CD1c-positive myeloid dendritic cell (primary cell): ENCODE measurements around the gene TM7SF3.
"Not testable (repeated sequence)": the region's sequence is repeated elsewhere in the genome, so short reads cannot be mapped to it uniquely, and the experiment has no call there.

Source experiments
- DNase-seq: peaks from one replicate; pipeline ENCODE4 v3.0.0-alpha.2; 2016; ENCODE audit errors: extremely low spot score

Gene TM7SF3, protein sequence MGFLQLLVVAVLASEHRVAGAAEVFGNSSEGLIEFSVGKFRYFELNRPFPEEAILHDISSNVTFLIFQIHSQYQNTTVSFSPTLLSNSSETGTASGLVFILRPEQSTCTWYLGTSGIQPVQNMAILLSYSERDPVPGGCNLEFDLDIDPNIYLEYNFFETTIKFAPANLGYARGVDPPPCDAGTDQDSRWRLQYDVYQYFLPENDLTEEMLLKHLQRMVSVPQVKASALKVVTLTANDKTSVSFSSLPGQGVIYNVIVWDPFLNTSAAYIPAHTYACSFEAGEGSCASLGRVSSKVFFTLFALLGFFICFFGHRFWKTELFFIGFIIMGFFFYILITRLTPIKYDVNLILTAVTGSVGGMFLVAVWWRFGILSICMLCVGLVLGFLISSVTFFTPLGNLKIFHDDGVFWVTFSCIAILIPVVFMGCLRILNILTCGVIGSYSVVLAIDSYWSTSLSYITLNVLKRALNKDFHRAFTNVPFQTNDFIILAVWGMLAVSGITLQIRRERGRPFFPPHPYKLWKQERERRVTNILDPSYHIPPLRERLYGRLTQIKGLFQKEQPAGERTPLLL

DNA sequence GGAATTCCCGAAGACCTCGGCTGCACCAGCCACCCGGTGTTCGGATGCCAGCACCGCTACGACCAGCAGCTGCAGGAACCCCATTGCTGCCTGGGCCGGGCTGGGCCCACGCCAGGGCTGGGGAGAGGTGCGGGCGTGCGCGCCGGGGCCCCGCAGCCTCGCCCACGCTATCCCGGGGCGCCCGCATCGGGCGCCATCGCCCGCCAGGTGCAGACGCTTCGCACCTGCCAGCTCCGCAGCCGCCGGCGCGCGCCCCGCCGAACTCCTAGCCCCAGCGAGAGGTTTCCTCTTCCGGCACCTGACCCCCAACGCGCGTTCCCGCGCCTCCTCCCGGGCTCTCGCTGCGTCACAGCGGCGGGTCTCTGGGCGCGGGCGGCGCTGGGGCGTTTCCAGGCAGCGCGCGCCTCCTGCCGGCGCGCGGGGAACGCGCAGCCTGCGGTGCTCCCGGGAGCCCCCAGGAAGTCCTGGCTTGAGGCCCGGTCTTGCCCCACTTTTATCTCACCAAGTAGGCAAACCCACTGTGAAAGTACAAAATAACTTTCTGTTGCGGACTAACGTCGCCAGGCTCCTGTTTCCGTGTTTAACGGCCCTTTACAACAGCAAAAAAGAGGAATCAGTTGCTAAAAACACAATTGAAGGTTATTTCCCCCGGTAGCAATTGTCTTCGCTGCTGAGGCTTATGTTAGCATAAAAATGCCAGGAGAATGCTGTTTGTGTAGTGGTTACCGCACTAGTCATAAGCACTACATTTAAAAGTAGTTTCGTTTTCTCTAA, at the start of gene TM7SF3:
TM7SF3 (minus strand) TSS at position 300 of the 774 bp plus-strand sequence; CDS start at position 84, 216 bp downstream.
- peak; percentile 98 for DNase-seq

DNA sequence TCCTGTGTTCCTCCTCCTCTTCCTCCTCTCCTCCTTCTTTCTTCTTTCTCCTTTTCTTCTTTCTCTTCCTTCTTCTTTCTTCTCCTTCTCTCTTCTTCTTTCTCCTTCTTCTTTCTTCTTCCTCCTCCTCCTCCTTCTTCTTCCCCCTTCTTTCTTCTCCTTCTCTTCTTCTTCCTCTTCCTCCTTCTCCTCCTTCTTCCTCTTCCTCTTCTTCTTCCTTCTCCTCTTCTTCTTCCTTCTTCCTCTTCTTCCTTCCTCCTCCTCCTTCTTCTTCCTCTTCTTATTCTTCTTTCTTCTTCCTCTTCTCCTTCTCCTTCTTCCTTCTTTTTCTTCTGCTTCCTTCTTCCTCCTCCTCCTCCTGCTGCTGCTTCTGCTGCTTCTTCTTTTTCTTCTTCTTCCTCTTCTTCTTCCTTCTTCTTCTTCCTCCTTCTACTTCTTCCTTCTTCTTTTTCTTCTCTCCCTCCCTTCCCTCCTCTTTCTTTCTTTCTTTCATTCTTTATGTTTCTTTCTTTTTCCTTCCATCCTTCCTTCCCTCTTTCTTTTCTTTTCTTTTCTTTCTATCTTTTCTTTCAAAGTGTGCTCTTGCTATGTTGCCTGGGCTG, 49.2 kb upstream of the TM7SF3 start:
- no peak for DNase-seq

DNA sequence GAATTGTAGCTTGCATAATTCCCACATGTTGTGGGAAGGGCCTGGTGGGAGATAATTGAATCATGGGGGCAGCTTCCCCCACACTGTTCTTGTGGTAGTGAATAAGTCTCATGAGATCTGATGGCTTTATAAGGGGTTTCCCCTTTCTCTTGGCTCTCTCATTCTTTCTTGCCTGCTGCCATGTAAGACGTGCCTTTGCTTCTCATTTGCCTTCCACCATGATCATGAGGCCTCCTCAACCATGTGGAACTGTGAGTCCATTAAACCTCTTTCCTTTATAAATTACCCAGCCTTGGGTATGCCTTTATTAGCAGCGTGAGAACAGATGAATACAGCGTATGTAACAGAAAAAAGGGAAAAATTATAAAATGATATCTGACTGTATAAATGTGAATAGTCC, 47.1 kb upstream of the TM7SF3 start:
- no peak for DNase-seq

DNA sequence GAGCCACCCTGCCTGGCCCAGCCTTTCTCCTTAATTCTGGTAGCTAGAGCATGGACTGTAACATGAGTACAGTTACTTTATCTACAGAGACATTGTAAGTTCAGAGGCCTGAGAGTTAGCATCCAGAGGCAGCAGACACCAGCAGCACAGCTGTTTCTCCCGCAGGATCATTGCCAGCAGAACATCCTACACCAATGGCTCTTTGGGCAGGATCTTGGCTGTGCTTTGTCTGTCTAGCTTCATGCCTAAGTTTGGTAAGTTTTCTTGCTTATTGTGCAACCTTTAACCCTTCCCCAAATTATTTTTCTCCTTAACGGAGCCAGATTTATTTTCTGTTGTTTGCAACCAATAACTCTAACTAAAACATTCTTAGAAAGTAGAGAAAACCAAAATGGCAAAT, 46.6 kb upstream of the TM7SF3 start:
- DNase-seq = no peak

DNA sequence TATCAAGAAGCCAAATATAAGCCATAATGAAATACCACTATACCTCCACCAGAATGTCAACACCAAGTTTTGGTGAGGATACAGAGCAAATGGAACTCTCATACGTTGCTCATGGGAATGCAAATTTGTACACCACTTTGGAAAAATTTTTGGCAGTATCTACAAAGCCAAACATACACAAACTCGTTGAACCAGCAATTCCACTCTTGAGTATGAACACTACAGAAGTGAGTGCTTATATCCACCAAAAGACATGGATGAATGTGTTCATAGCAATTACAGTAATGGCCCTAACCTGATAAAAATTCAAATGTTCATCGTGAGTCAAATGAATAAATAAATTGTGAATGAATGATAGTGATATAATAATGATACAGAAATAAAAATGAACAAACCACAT, 43.4 kb upstream of the TM7SF3 start:
- no peak for DNase-seq

DNA sequence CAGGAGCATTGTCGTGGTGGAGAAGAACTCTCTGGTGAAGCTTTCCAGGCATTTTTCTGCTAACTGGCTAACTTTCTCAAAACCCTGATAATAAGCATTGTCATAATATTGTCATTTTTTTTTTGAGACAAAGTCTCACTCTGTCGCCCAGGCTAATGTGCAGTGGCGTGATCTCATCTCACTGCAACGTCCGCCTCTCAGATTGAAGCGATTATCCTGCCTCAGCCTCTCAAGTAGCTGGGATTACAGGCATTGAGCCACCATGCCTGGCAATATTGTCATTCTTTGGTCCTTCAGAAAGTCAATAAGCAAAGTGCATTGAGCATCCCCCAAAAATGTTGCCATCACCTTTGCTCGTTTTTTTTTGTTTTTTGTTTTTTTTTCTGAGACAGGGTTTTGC, 41.8 kb upstream of the TM7SF3 start:
- DNase-seq = no peak

DNA sequence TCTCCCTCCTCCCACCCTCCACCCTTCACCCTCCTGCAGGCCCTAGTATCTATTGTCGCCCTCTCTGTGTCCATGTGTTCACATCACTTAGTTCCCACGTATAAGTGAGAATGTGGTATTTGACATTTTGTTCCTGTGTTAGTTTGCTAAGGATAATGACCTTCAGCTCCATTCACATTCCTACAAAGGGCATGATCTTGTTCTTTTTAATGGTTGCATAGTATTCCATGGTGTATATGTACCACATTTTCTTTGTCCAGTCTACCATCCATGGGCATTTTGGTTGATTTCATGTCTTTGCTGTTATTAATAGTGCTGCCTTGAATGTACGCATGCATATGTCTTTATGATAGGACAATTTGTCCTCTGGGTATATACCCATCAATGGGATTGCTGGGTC, 38.6 kb upstream of the TM7SF3 start:
- no peak for DNase-seq

DNA sequence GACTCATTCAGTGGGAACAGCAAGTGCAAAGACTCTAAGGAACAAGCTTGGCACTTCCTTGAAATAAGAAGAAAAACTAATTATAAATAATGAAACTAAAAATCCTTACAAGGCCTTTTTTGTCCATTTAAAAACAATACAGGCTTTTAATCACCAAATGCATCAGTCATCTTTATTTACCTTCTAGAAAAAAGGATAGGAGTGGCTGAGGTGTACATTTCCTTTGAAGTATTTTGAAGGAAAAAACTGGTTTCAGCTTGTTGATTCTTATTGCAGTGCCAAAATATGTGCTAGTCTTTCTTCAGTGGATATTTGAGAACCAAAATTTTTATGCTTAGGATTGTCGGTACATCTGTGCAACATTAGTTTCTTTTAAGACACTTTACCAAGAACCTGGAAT, 38.0 kb upstream of the TM7SF3 start:
- no peak for DNase-seq

DNA sequence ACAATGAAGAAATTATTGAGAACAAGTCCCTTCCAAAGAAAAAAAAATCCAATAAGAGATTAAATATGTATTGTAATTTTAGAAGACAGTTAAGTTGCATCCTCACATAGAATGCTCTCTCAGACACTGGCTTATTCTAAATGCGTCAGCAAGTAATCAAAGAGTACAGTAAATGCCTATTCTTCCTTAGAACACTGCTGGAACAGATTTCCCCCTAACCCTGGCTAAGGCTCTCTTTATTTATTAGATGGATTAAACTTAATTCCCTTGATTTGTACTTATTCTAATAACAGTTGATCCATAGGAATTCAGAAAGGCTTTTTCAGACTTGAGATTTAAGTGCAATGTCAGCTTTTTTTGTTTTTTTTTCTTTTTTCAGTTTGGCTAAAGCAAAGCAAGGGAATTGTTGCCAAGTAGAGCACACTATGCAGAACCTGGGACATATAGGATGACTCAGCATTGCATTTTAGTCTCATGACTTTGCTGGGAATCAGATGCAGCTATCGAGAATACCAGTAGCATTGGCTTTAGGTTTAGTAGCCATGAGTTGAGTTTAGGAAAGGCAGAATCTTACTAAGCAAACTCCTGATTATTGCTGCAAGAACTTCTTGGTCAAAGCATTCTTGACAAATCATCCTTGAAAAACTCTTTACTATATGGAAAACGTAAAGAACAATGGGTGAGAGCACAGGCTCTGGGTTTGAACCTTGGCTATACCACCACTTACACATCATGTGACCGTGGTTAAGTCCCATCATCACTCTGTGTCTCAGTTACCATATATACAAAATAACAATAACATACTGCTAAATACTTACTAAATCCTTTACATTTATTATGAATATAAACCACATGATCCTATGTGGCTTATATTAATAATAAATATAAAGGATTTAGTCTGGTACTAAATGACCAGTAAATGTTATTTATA, 34.9 kb upstream of the TM7SF3 start:
- no peak for DNase-seq

DNA sequence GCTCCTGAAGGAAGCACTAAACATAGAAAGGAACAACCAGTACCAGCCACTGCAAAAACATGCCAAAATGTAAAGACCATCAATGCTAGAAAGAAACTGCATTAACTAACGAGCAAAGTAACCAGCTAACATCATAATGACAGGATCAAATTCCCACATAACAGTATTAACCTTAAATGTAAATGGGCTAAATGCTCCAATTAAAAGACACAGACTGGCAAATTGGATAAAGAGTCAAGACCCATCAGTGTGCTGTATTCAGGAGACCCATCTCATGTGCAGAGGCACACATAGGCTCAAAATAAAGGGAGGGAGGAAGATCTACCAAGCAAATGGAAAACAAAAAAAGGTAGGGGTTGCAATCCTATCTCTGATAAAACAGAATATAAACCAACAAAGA, 27.8 kb upstream of the TM7SF3 start:
- DNase-seq = not testable (repeated sequence)

DNA sequence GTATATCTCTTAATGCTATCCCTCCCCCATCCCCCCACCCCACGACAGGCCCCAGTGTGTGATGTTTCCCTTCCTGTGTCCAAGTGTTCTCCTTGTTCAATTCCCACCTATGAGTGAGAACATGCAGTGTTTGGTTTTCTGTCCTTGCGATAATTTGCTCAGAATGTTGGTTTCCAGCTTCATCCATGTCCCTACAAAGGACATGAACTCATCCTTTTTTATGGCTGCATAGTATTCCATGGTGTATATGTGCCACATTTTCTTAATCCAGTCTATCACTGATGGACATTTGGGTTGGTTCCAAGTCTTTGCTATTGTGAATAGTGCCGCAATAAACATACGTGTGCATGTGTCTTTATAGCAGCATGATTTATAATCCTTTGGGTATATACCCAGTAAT, 26.5 kb upstream of the TM7SF3 start:
- not testable (repeated sequence) for DNase-seq

DNA sequence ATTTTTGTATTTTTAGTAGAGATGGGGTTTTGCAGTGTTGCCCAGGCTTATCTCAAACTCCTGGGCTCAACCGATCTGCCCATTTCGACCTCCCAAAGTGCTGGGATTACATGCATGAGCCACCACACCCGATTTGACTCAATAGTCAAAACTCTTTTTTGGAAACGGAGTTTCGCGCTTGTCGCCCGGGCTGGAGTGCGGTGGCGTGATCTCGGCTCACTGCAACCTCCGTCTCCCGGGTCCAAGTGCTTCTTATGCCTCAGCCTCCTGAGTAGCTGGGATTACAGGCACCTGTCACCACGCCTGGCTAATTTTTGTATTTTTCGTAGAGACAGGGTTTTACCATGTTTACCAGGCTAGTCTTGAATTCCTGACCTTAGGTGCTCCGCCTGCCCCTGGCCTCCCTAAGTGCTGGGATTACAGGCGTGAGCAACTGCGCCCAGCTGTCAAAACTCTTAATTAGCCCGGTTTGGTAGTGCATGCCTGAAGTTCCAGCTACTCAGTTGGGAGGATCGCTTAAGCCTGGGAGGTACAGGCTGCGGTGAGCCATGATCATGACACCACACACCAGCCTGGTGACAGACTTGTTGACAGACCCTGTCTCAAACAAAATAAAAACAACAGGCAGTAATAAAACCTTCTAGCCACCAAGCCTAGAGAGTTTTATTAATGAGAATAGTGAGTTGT, 20.6 kb upstream of the TM7SF3 start:
- DNase-seq = no peak

DNA sequence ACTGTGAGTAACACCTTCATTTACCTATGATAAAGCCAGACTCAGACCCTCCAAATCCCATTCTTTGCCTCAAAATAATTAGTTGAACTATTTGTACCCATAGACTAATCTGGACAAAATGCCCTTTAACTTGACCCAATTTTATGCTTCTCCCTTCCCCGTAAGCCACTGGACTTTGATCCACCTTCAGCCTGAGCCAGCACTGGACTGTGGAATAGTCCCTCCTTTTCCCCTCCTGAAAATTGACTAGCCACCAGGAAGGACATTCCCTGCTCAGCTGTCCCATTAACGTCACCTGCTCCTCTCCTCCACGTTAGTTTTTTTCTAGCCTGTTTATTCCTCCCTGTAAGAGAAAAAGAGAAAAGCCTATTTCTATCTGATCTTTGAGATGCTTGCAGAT, 18.5 kb upstream of the TM7SF3 start:
- no peak for DNase-seq

DNA sequence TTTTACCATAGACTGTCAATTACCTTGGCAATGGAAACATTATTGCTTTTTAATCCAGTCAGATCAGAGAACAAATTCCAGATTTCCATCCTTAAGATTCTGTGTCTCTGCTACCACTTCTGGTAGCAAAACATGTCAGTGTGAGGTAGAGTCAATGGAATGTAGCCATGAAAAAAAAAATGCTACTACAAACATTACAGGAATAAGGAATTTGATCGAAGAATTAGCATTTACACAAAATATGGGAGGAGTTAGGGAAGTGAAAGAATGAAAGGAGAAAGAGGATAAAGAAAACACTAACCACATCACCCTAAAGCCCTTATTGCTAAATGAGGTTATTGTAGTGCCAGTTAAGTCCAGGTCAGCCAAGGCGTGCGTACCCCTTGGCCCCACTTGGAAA, 17.3 kb upstream of the TM7SF3 start:
- DNase-seq = no peak

DNA sequence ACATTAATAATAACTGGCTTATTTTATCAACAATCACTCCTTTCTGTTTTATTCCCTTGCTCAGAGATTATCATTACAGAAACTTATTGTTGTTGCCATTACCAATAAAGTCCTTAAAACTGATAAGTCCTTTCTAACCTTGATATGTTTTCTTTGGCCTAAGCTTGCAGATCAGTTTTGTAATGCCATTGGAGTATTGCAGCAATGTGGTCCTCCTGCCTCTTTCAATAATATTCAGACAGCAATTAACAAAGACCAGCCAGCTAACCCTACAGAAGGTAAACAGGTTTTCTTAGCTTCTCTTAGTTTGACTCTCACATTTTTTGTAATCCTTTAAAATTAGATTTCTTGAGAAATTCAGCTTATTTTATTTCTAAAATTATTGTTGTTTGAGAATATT, 12.1 kb upstream of the TM7SF3 start:
- no peak for DNase-seq

DNA sequence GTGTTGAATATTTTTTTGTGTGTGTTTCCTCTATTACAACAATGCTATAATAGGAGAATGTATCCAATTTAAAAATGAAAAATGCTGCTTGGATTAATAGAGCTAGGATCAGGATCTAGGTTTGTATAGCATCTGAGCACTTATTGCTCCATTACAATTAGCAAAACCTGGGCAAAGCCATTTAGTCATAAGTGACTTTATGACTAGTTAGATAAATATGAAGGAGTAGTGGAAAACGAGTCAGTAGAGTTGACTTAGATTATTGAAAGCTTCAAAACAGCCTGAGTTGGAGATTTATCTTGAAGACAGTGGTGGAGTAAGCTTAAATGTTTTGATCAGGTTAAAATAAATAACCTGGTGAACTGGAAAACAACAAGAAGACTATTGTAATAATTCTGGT, 10.9 kb upstream of the TM7SF3 start:
- DNase-seq = no peak

DNA sequence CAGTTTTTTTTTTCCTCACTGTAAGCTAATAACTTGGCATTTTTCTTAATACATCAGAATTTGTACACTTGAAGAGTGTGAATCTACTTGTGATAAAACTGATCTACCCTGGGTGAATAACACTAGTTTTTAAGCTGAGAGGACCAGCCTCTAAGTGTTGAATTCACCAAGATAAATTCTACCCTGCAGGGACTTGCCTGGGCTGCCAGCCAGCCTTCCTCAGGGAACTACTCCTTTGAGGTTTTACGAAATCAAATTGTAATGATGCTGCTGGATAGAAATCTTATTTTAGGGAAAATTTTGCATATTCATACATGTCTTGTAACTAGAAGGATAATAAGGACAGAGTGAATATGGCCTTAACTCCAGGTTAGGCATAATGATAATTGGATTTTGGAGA, 10.1 kb upstream of the TM7SF3 start:
- no peak for DNase-seq

DNA sequence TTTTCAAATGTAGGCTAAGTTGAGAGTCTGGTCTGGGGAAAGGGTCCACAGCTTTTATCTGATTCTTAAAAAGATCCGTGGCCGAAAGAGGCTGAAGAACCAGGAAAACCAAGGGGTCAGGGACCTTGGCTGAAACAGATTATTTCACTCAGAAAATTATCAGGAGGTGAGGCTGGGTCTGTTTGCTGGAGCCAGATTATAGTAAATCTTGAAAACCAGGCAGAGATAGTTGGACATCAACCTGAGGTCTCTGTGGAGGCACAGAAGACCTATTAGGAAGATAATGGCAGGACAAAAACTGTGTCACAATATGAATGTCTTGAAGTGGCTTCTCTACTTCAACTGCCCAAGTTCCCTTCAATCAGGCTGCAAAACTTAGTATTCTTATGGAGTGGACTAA, 6.6 kb upstream of the TM7SF3 start:
- no peak for DNase-seq

DNA sequence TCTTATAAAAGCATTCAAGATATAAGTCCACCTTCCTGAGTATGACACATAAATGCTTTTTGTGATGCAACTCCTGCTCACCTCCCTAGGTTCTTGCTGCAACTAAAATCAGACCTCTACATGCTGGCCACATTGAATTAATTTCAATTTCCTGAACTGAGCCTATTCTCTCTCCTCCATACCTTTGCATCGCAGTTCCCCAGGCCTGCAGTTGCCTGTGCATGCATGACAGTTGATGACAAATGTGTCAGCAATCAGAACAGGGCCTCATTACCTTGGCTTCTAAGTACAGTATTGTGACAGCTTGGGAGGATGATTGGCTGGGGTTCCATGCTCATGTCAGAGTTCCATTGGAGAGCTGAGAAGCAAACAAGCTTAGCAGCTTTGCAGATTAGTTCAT, 3.9 kb upstream of the TM7SF3 start:
- DNase-seq = no peak

DNA sequence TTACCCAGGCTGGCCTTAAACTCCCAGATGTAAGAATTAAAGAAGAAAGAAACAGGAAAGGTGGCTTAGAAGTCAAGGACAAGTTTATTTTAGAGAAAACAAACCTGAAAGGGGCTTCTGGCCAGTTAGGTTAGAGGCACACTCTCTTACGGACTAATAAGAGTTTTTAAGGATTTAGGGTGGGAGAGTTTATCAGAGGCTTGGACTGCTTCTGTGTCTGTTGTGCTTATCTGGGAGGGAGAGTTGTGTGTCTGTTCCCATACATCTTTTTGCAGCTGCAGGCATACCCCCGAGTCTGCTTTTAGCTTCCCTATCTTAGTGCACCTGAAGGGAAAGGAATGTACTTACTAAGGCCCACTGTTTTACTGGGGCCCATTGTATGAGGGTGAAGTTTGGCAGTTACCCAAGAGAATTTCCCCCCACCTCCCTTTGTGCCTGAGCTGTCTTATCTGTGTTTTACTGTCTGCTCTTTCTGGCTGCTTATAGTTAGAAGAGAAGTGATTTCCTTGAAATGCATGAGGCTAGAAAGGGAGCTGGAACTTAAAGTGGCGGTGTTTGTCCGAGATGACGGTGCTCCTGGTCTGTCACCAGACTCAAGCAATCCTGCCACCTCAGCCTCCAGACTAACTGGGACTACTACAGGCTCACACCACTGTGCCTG, 3.1 kb upstream of the TM7SF3 start:
- not testable (repeated sequence) for DNase-seq
